HG03439 (cell line): ENCODE data around the gene TMEM151B.

Experiments used
- ATAC-seq: cut with Tn5 transposase; IDR thresholded peaks from one replicate; pipeline ENCODE4 v1.9.1; 2021; ENCODE audit warnings: mild to moderate bottlenecking, moderate library complexity; ENCODE audit not compliant: unreplicated experiment

Gene TMEM151B

DNA sequence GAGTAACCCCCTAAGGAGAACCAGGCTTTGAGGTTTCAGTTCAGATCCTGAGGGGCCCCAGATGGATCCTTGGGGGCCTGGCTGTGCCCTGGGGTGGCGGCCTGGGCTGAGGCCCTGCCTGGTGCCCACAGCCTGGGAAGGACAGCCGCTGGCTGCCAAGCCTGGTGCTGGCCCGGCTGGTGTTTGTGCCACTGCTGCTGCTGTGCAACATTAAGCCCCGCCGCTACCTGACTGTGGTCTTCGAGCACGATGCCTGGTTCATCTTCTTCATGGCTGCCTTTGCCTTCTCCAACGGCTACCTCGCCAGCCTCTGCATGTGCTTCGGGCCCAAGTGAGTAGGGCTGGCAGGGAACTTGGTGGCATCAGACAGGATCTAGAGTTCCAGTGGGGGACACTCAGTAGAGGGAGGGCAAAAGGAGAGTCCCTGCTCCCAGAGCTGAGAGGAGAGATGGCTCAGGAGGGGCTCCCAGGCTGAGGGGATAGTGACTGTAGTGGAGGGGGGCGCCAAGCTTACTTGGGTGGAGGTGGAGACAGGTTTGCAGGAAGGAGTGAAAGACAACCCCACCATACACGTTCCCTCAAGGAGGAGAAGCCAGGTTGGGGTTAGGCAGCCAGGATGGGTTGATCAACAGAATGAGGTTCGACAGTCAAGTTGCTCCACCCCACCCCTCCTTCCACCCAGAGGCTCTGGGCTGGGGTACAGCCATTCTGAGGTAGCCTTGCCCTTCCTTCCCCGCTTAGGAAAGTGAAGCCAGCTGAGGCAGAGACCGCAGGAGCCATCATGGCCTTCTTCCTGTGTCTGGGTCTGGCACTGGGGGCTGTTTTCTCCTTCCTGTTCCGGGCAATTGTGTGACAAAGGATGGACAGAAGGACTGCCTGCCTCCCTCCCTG is 37.3 kb upstream of the TMEM151B start:
- no peak for ATAC-seq

DNA sequence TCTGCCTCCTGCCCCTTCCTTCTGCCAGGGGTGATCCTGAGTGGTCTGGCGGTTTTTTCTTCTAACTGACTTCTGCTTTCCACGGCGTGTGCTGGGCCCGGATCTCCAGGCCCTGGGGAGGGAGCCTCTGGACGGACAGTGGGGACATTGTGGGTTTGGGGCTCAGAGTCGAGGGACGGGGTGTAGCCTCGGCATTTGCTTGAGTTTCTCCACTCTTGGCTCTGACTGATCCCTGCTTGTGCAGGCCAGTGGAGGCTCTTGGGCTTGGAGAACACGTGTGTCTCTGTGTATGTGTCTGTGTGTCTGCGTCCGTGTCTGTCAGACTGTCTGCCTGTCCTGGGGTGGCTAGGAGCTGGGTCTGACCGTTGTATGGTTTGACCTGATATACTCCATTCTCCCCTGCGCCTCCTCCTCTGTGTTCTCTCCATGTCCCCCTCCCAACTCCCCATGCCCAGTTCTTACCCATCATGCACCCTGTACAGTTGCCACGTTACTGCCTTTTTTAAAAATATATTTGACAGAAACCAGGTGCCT is 36.6 kb upstream of the TMEM151B start:
- no peak for ATAC-seq

GRCh38 chr6:44234101-44235025 is 35.9 kb upstream of the TMEM151B start:
- ATAC-seq = no peak

DNA sequence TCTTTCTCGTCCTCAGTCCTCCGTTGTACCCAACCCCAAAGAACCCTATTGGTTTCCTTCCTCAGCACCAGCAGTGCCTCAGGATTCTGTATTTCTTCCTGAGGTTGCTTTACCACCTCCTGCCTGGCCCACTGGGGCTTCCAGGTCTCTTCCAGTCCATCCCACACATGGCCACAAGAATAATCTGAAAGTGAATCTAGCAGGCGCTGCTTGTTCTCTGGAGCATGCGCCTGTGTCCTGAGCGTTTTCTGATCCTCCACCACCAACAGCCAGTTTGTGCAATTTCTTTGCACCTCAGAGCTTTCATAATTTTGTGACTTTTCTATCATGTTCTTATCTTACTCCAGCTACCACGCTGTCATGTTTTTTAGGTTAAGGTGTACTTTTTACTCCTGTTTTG is 35.0 kb upstream of the TMEM151B start:
- ATAC-seq = no peak

GRCh38 chr6:44235891-44236516 is 34.2 kb upstream of the TMEM151B start:
- ATAC-seq = no peak

DNA sequence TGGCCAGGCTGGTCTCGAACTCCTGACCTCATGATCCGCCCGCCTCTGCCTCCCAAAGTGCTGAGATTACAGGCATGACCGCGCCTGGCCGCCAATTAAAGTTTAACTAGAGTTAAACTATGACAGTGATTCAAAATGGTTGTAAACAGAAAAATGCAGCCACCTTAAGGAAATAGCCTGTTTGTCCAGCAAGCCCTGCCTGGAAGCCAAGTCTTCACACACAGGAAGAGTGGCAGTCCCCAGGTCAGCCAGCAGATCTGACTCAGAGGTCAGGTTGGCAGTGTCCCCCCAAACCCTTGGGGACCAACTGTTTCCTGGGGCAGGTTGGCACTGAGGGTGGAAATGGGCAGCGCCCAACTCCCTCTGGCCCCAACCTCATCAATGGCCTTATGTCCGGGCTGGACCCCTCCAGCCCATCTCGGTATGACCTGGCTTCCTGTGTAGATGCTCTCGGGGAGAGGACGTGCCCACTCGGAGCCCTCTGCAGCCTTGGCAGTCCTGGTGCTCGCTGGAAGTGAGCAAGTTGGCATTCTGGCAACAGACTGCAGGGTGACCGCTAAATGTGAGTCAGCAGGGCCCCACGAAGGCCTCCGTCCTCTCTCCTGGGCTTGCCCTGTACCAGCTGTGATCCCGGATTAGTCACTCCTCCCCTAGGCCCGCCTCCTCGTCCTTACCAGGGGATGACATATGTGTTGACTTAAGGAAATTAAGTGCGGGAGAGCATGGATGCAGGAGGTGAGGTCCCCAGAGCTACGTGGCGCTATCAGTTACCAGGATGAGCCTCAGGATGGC is 33.0 kb upstream of the TMEM151B start:
- ATAC-seq = peak; percentile 67

- peak; percentile 79 for ATAC-seq
These were observed 32.3 kb upstream of the TMEM151B start for GRCh38 chr6:44237813-44238433.

GRCh38 chr6:44238687-44239350 is 31.4 kb upstream of the TMEM151B start:
- no peak for ATAC-seq

- ATAC-seq = no peak
These were observed 26.9 kb upstream of the TMEM151B start for GRCh38 chr6:44243345-44243744.

DNA sequence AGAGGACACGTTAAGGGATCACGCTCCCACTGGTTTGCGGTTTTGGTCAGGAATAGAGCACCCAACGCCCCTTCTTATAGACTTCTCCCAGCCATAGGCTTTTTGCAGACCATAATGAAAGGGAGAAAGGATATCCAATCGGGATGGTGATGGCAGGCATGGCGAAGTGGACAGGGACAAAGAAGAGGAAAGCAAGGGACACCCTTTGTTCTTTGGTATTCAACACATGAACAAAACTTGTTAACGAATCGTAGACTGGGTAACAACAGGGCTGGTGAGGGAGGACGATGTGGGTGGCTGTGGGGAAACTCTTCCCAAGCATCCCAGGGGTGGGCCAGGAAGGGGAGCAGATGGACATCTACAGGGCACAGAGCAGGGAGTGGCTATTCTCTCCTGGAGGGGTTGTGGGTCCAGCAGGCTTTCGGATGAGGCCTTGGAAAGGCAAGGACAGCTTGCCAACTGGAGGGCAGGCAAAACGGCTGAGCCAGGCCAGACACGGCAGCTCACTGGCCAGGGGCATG is 24.8 kb upstream of the TMEM151B start:
- ATAC-seq = no peak

- peak; percentile 51 for ATAC-seq
These were observed 24.2 kb upstream of the TMEM151B start for GRCh38 chr6:44245912-44246662.

DNA sequence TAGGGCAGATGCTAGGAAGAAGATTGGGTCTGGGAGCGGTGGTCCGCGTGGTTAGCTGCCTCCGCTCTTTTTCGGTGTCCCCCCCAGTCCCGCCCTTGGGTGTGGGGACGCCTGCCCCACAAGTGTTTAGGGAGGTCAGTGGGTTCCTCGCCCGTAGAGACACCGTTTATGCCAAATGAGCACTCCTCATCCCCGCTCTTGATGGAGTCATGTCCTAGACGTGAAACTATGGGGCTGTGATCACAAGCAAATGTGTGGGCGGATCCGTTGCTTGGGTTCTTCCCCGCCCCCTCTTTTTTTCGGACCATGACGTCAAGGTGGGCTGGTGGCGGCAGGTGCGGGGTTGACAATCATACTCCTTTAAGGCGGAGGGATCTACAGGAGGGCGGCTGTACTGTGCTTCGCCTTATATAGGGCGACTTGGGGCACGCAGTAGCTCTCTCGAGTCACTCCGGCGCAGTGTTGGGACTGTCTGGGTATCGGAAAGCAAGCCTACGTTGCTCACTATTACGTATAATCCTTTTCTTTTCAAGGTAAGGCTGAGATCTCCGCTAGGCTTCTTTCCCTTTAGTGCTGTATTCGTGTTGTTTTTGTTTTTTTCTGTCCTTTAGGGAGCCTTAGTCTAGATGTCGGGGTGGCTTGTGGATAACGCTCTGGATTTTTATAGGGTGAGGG is 23.4 kb upstream of the TMEM151B start, which contains the start of gene HSP90AB1:
TSS of gene HSP90AB1 (plus strand) at position 439 of the 675 bp plus-strand sequence. CDS start 1,529 bp downstream, outside the sequence.
- ATAC-seq = peak; percentile 68

- peak; percentile 15 for ATAC-seq
These were observed 22.6 kb upstream of the TMEM151B start for GRCh38 chr6:44247338-44248302.

DNA sequence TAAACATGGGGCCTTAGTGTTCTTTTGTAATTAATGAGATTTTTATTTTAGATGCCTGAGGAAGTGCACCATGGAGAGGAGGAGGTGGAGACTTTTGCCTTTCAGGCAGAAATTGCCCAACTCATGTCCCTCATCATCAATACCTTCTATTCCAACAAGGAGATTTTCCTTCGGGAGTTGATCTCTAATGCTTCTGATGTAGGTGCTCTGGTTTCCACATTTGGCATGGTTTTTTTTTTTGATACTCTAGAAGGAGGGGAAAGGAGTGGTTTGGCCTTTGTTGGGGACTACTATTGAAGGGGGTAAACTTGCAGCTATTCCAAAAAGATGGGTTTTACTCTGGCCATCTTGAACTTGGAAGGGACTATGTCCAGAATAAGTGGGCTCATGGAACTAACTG is 21.7 kb upstream of the TMEM151B start:
- no peak for ATAC-seq

- ATAC-seq = no peak
These were observed 21.0 kb upstream of the TMEM151B start for GRCh38 chr6:44249082-44249748.
